ENCODE measurements around the gene TCF4.

TCF4 gene

GRCh38 chr18:55544014-55544413 lies 44.0 kb downstream of the TCF4 start:
- no peak for DNase-seq (ENCODE audit: low read depth in 3 of 3)

GRCh38 chr18:55543130-55543704 lies 44.8 kb downstream of the TCF4 start:
- DNase-seq (ENCODE audit: low read depth in 3 of 3), result no peak

GRCh38 chr18:55541571-55541970 lies 46.4 kb downstream of the TCF4 start:
- DNase-seq (ENCODE audit: low read depth in 3 of 3), result no peak

- no peak for DNase-seq (ENCODE audit: low read depth in 3 of 3)
Measured at GRCh38 chr18:55539240-55539639, 48.8 kb downstream of the TCF4 start.

- DNase-seq (ENCODE audit: low read depth in 3 of 3), result no peak
Measured at GRCh38 chr18:55534996-55535395, 53.0 kb downstream of the TCF4 start.

- no peak for DNase-seq (ENCODE audit: low read depth in 3 of 3)
Measured at GRCh38 chr18:55534547-55534946, 53.4 kb downstream of the TCF4 start.

- DNase-seq (ENCODE audit: low read depth in 3 of 3), result no peak
Measured at GRCh38 chr18:55530166-55530565, 57.8 kb downstream of the TCF4 start.

GRCh38 chr18:55529581-55529980 lies 58.4 kb downstream of the TCF4 start:
- DNase-seq (ENCODE audit: low read depth in 3 of 3), result no peak

GRCh38 chr18:55525845-55526244 lies 62.1 kb downstream of the TCF4 start:
- no peak for DNase-seq (ENCODE audit: low read depth in 3 of 3)

- DNase-seq (ENCODE audit: low read depth in 3 of 3), result no peak
Measured at GRCh38 chr18:55524353-55525073, 63.5 kb downstream of the TCF4 start.

- DNase-seq (ENCODE audit: low read depth in 3 of 3), result no peak
Measured at GRCh38 chr18:55523001-55523400, 65.0 kb downstream of the TCF4 start.

GRCh38 chr18:55522011-55522410 lies 66.0 kb downstream of the TCF4 start:
- DNase-seq (ENCODE audit: low read depth in 3 of 3), result peak in 1 of 3 experiments; percentile 7

GRCh38 chr18:55517055-55517454 lies 70.9 kb downstream of the TCF4 start:
- DNase-seq (ENCODE audit: low read depth in 3 of 3), result no peak

GRCh38 chr18:55515941-55516710 lies 71.9 kb downstream of the TCF4 start:
- DNase-seq (ENCODE audit: low read depth in 3 of 3), result no peak

- DNase-seq (ENCODE audit: low read depth in 3 of 3), result no peak
Measured at GRCh38 chr18:55515214-55515613, 72.8 kb downstream of the TCF4 start.

GRCh38 chr18:55513161-55513560 lies 74.8 kb downstream of the TCF4 start:
- no peak for DNase-seq (ENCODE audit: low read depth in 3 of 3)

GRCh38 chr18:55511277-55511676 lies 76.7 kb downstream of the TCF4 start:
- no peak for DNase-seq (ENCODE audit: low read depth in 3 of 3)

- DNase-seq (ENCODE audit: low read depth in 3 of 3), result no peak
Measured at GRCh38 chr18:55510809-55511208, 77.2 kb downstream of the TCF4 start.

- no peak for DNase-seq (ENCODE audit: low read depth in 3 of 3)
Measured at GRCh38 chr18:55509631-55510324, 78.2 kb downstream of the TCF4 start.

- no peak for DNase-seq (ENCODE audit: low read depth in 3 of 3)
Measured at GRCh38 chr18:55508651-55509050, 79.3 kb downstream of the TCF4 start.

GRCh38 chr18:55506074-55506473 lies 81.9 kb downstream of the TCF4 start:
- no peak for DNase-seq (ENCODE audit: low read depth in 3 of 3)

- no peak for DNase-seq (ENCODE audit: low read depth in 3 of 3)
Measured at GRCh38 chr18:55504808-55505207, 83.2 kb downstream of the TCF4 start.
